H1 (cell line): ENCODE data around the gene DKK3. TPM values are rescaled to one million over a fixed set of nuclear protein-coding genes. Genes with fewer than 3 reads are reported as not detected.

Source experiments
- ASH2L ChIP-seq: fragments of 200-600, 300-600 bp; sonication (generic); IDR thresholded peaks from one replicate; pipeline ENCODE4 v1.7.1; 2017; ENCODE audit warnings: low read length
- FOSL1 ChIP-seq: IDR thresholded peaks from 2 replicates; pipeline ENCODE4 v1.6.1; 2011; ENCODE audit warnings: mild to moderate bottlenecking, low read depth, low read length, moderate library complexity; ENCODE audit not compliant: insufficient read depth
- GTF2F1 ChIP-seq: IDR thresholded peaks from 2 replicates; pipeline ENCODE4 v1.6.1; 2012; ENCODE audit warnings: low read depth, low read length, improper control_type of control experiment, borderline replicate concordance
- JUND ChIP-seq: IDR thresholded peaks from 2 replicates; pipeline ENCODE4 v1.6.1; 2011; ENCODE audit warnings: mild to moderate bottlenecking, improper control_type of control experiment, low read length
- RBBP5 ChIP-seq: IDR thresholded peaks from 2 replicates; pipeline ENCODE4 v1.7.1; 2012; ENCODE audit warnings: low read depth, mild to moderate bottlenecking, inconsistent platforms, low read length, moderate library complexity, borderline replicate concordance
- SAP30 ChIP-seq: fragments of 300-600 bp; sonication (generic); IDR thresholded peaks from 2 replicates; pipeline ENCODE4 v1.7.1; 2012; ENCODE audit warnings: low read length, moderate library complexity, mild to moderate bottlenecking, inconsistent platforms; ENCODE audit not compliant: insufficient read depth, insufficient replicate concordance
- SIX5 ChIP-seq: IDR thresholded peaks from 2 replicates; pipeline ENCODE4 v1.6.1; 2011; ENCODE audit warnings: mild to moderate bottlenecking, low read depth, low read length
- SRF ChIP-seq: IDR thresholded peaks from 2 replicates; pipeline ENCODE4 v1.6.1; 2011; ENCODE audit warnings: mild to moderate bottlenecking, low read depth, low read length, moderate library complexity
- polyA plus RNA-seq, 7 experiments: library from polyadenylated mRNA; depleted of rRNA in 3 of 7; stranded (reverse) in 5 of 7; unstranded in 2 of 7; fragments of >200 nt in 5 of 7; fragments of 200-250 nt in 2 of 7; gene quantifications; 1 replicate in 5 of 7; 2 replicates in 1 of 7; 4 replicates in 1 of 7; pipeline versions ENCODE4 v1.2.1 to v1.2.3, GENCODE V29; 2011 to 2013; ENCODE audit warnings: missing spikeins in 2 of 7, mixed read lengths in 2 of 7
- total RNA-seq: library from RNA; stranded (reverse); fragmentation: NEBNext Ultra II Directional; extraction: Animal tissue kit (Norgen Biotek cat#: 25700); gene quantifications from 2 replicates; pipeline ENCODE4 v1.2.1, GENCODE V29; 2021

Gene DKK3
- total and polyA plus RNA-seq, 2 of the 8 experiments (the other 6 are each of a cell fraction or from before 2014, with no cell fraction given): 30.0 to 40.1 TPM

- TF ChIP-seq SIX5 (no peak), ASH2L (no peak), GTF2F1 (no peak), FOSL1 (no peak), SAP30 (no peak), JUND (no peak), SRF (no peak), RBBP5 (no peak)
These were observed 1.7 kb downstream of the DKK3 start (continued) for GRCh38 chr11:12006552-12007229.
